Panc1 (cell line): ENCODE measurements around the gene HEBP2. TPM values are rescaled to one million over a fixed set of nuclear protein-coding genes. Genes with fewer than 3 reads are reported as not detected.

Experiments used
- ATAC-seq: fragments of 200-7000 bp; cut with Tn5 transposase; 2 replicates; pipeline ENCODE4 v1.9.1; 2020; ENCODE audit warnings: mild to moderate bottlenecking, moderate library complexity
- BruUV-seq: library from RNA; stranded (reverse); fragments of 400-500 nt; replicated peaks from 2 replicates; lab custom pipeline; 2021; lab: Mats Ljungman, UMichigan
- CTCF ChIA-PET: fragments of 300-600 bp; sonication (Branson Sonifier 250); formaldehyde crosslinking; loops from one replicate; lab custom pipeline; 2022; ENCODE audit warnings: antibody characterized with exemption; lab: Charles Lee
- POLR2A ChIA-PET: fragments of 300-600 bp; sonication (Branson Sonifier 250); formaldehyde crosslinking; loops from one replicate; lab custom pipeline; 2022; ENCODE audit warnings: antibody characterized with exemption; lab: Charles Lee
- DNase-seq: peaks from one replicate; pipeline ENCODE4 v3.0.0-alpha.2; 2010; ENCODE audit warnings: low read depth, low spot score
- H3K27ac ChIP-seq: 2 replicates; pipeline ENCODE4 v1.5.1; 2011; ENCODE audit warnings: mild to moderate bottlenecking, low read length, inconsistent platforms
- H3K27me3 ChIP-seq: fragments of 200-500 bp; sonication (Bioruptor generic); 2 replicates; pipeline ENCODE4 v1.6.0; 2014; ENCODE audit warnings: low read length, inconsistent platforms; ENCODE audit not compliant: control insufficient read depth, insufficient read depth
- H3K36me3 ChIP-seq: fragments of 200-500 bp; sonication (Bioruptor generic); 2 replicates; pipeline ENCODE4 v1.5.1; 2014; ENCODE audit warnings: inconsistent platforms, mild to moderate bottlenecking, low read length, moderate library complexity; ENCODE audit not compliant: control insufficient read depth, insufficient read depth
- H3K4me1 ChIP-seq: 2 replicates; pipeline ENCODE4 v1.5.1; 2011; ENCODE audit warnings: inconsistent platforms, mild to moderate bottlenecking, low read length, moderate library complexity; ENCODE audit not compliant: control insufficient read depth, insufficient read depth
- H3K4me3 ChIP-seq, 2 experiments: 2 replicates each; pipeline ENCODE4 v1.5.1; 2011 to 2012; ENCODE audit warnings: low read depth in 2 of 2, low read length in 2 of 2, mild to moderate bottlenecking in 2 of 2, inconsistent platforms in 1 of 2, moderate library complexity in 1 of 2
- H3K9me3 ChIP-seq: fragments of 200-500 bp; sonication (Bioruptor generic); 2 replicates; pipeline ENCODE4 v1.5.1; 2014; ENCODE audit warnings: low read depth, mild to moderate bottlenecking, inconsistent platforms, low read length, moderate library complexity; ENCODE audit not compliant: control insufficient read depth, insufficient read depth
- CTCF ChIP-seq: fragments of 450-650 bp; IDR thresholded peaks from 2 replicates; pipeline ENCODE4 v1.5.1; 2017; ENCODE audit warnings: mild to moderate bottlenecking
- POLR2AphosphoS5 ChIP-seq: IDR thresholded peaks from 2 replicates; pipeline ENCODE4 v1.6.1; 2012; ENCODE audit warnings: mild to moderate bottlenecking, low read depth, low read length, moderate library complexity
- SIN3A ChIP-seq: IDR thresholded peaks from 2 replicates; pipeline ENCODE4 v1.6.1; 2012; ENCODE audit warnings: low read depth, mild to moderate bottlenecking, low read length, moderate library complexity, borderline replicate concordance; ENCODE audit not compliant: insufficient read depth
- TCF7L2 ChIP-seq: IDR thresholded peaks from 2 replicates; pipeline ENCODE4 v1.6.1; 2011; ENCODE audit warnings: mild to moderate bottlenecking, low read depth, low read length, inconsistent platforms
- in situ Hi-C: cut with HindIII; loops from 2 replicates; pipeline ENCODE4 v1.10.0; 2016; ENCODE audit warnings: low sequenced_read_pairs, low pct_unique_long_range_greater_than_20kb
- intact Hi-C: fragments of 100-400 bp; cut with micrococcal nuclease; formaldehyde crosslinking; loops from one replicate; pipeline ENCODE4 v1.10.0; 2022; ENCODE audit not compliant: unreplicated experiment
- total RNA-seq: library from RNA; stranded (reverse); gene quantifications from one replicate; pipeline ENCODE4 v1.2.1, GENCODE V29; 2021; ENCODE audit not compliant: unreplicated experiment
- TF ChIP-seq, protein P1 (sequence below), 2 experiments: IDR thresholded peaks; 2 replicates each; pipeline ENCODE4 v1.6.1; 2011 to 2012; ENCODE audit warnings: low read depth in 2 of 2, control low read depth in 1 of 2, low read length in 1 of 2, mild to moderate bottlenecking in 1 of 2, moderate library complexity in 1 of 2; ENCODE audit not compliant: insufficient read depth in 1 of 2

The HEBP2 gene
- total RNA-seq, 1 experiment from 2014 or later = 48.1 TPM

DNA sequence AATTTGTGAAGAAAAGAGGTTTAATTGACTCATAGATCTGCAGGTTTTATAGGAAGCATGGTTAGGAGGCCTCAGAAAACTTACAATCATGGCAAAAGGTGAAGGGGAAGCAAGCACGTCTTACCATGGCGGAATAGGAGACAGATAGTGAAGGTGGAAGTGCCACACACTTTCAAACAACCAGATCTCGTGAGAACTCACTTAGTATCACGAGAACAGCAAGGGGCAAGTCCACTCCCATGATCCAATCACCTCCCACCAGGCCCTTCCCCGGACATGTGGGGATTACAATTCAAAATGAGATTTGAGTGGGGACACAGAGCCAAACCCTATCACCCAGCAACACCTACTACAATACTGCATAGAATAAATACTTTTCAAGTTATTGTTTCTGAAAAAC is 7.3 kb upstream of the HEBP2 start:
- H3K27me3 ChIP-seq = no peaks in the 10 kb centered on the region; the same call in 1 of the 2 replicates
- no peak for DNase-seq
- H3K9me3 ChIP-seq = no peaks in the 10 kb centered on the region
- H3K4me3 ChIP-seq = no peak overlapping the region
- CTCF ChIA-PET = no interaction called here
- no peak for ATAC-seq
- intact Hi-C loops = no loop called here
- POLR2A ChIA-PET = no interaction called here
- BruUV-seq = no TSS peak
- no peak overlapping the region for H3K27ac ChIP-seq
- in situ Hi-C loops = no loop called here
- TF ChIP-seq CTCF (no peak), TCF7L2 (no peak), SIN3A (no peak), POLR2AphosphoS5 (no peak)
- TF ChIP-seq, protein P1, sequence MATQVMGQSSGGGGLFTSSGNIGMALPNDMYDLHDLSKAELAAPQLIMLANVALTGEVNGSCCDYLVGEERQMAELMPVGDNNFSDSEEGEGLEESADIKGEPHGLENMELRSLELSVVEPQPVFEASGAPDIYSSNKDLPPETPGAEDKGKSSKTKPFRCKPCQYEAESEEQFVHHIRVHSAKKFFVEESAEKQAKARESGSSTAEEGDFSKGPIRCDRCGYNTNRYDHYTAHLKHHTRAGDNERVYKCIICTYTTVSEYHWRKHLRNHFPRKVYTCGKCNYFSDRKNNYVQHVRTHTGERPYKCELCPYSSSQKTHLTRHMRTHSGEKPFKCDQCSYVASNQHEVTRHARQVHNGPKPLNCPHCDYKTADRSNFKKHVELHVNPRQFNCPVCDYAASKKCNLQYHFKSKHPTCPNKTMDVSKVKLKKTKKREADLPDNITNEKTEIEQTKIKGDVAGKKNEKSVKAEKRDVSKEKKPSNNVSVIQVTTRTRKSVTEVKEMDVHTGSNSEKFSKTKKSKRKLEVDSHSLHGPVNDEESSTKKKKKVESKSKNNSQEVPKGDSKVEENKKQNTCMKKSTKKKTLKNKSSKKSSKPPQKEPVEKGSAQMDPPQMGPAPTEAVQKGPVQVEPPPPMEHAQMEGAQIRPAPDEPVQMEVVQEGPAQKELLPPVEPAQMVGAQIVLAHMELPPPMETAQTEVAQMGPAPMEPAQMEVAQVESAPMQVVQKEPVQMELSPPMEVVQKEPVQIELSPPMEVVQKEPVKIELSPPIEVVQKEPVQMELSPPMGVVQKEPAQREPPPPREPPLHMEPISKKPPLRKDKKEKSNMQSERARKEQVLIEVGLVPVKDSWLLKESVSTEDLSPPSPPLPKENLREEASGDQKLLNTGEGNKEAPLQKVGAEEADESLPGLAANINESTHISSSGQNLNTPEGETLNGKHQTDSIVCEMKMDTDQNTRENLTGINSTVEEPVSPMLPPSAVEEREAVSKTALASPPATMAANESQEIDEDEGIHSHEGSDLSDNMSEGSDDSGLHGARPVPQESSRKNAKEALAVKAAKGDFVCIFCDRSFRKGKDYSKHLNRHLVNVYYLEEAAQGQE (IDR thresholded peaks at IDR 0.05; ENCODE audit: insufficient read depth in 1 of 2, low read depth in 2 of 2, low read length in 1 of 2) = no peak
- H3K36me3 ChIP-seq = no peaks in the 10 kb centered on the region
- no peaks in the 10 kb centered on the region for H3K4me1 ChIP-seq

DNA sequence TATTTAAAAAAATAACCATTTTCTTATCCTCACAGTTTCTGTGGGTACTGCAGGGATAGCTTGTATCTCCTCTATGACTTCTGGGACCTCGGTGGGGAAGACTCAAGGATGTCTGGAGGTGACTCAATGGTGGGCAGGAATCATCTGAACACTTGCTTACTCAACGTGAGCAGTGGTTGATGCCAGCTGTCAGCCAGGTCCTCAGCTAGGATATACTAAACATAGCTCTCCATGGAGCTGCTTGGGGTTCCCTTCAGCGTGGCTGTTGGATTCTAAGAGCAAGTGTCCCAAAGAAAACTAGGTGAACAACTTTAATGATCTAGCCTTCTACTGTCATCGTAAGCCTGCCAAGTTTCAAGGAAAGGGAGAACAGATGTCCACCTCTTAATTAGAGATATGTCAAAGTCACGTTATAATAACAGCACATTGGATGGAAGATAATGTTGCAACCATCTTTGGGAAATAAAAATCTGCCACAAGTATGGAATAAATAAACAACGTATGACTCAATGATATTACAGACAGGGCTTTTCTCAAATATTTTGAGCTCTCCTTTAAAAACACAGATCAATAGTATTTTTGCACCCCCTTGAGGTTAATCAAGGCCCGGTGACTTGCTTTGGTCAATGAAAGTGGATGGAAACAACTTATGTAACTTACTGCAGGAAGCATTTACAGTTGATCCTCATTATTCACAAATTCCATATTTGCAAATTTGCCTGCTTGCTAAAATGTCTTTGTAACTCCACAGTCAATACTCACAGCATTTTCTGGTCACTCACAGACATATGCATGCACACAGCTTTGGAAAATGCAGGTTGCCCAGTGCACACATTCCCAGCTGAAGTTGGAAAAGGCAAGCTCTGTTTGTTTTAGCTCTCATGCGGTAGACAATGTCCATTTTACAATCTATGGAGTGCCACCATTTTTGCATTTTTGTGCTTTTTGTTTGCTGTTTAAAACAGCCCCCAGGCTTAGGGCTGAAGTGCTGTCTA is 6.6 kb upstream of the HEBP2 start:
- Histone ChIP-seq H3K4me1 (no peaks in the 10 kb centered on the region), H3K27ac (no peak overlapping the region), H3K4me3 (no peak overlapping the region), H3K9me3 (no peaks in the 10 kb centered on the region), H3K27me3 (no peaks in the 10 kb centered on the region; the same call in 1 of the 2 replicates), H3K36me3 (no peaks in the 10 kb centered on the region)
- intact Hi-C loops = no loop called here
- ChIA-PET CTCF (no interaction called here), POLR2A (no interaction called here)
- DNase-seq (no peak), ATAC-seq (no peak)
- in situ Hi-C loops = no loop called here
- TF ChIP-seq TCF7L2 (no peak), SIN3A (no peak), POLR2AphosphoS5 (no peak), CTCF (no peak; the same call in 1 of the 2 replicates)
- TF ChIP-seq, protein P1 (IDR thresholded peaks at IDR 0.05; ENCODE audit: insufficient read depth in 1 of 2, low read depth in 2 of 2, low read length in 1 of 2) = no peak
- BruUV-seq = no TSS peak
